Stomach smooth muscle (tissue), 2 donors: ENCODE results near the gene RFTN2.

Source experiments
- H3K27ac ChIP-seq: one replicate; pipeline ENCODE4 v1.7.0; 2013; ENCODE audit warnings: mild to moderate bottlenecking, low read length, inconsistent platforms
- H3K27me3 ChIP-seq, 2 donors: one replicate each; pipeline ENCODE4 v1.7.0; 2013; ENCODE audit warnings: low read length in 2 of 2; ENCODE audit not compliant: insufficient read depth in 2 of 2, control insufficient read depth in 1 of 2
- H3K36me3 ChIP-seq, 2 donors: one replicate each; pipeline ENCODE4 v1.7.0; 2013; ENCODE audit warnings: low read length in 2 of 2; ENCODE audit not compliant: control insufficient read depth in 2 of 2, insufficient read depth in 2 of 2
- H3K4me1 ChIP-seq: one replicate; pipeline ENCODE4 v1.7.0; 2013; ENCODE audit warnings: low read length; ENCODE audit not compliant: control insufficient read depth, insufficient read depth
- H3K4me3 ChIP-seq, 2 donors: one replicate each; pipeline ENCODE4 v1.7.0; 2013; ENCODE audit warnings: low read length in 2 of 2
- H3K9ac ChIP-seq, 2 donors: one replicate each; pipeline ENCODE4 v1.7.0; 2013; ENCODE audit warnings: low read length in 2 of 2, mild to moderate bottlenecking in 1 of 2
- H3K9me3 ChIP-seq, 2 donors: one replicate each; pipeline ENCODE4 v1.7.0; 2013; ENCODE audit warnings: low read length in 2 of 2; ENCODE audit not compliant: control insufficient read depth in 2 of 2
- donor health status: healthy.
- donor health status: Pancreatic carcinoma.

RFTN2 gene

DNA sequence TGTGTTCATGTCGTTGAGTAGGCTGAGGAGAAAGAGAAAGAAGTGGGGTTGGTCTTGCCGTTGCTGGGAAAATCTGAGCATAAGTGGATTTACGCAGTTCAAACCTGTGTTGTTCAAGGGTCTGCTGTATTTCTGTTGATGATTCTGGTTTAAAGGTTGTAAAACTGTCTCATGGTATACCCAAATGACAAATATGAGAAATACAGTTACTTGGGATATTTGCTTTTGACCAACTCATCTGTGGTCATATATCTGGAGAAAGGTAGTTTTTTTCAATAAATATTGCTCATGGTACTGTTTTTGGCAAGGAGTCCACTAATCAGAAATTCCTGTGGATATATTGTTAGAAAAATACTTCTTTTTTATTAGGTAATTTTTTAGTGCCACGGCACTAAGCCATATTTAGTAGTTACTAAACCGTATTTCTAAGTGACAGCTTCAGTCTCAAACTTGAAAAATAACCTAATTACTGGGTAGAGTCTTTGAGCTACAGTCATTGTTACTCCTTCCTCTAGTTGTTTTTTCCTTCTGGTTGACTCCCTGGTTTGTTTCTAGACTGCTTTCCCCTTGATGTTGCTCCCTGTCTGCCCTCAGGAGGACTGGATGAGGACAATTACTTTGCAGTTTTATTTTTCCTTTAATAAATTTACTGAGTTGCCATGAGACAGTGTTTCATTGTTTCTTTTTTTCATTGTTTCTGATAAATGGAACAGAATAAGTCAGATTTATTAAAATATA is 128.1 kb downstream of the RFTN2 start:
- H3K27ac ChIP-seq = no peak overlapping the region
- no peak overlapping the region for H3K9ac ChIP-seq
- H3K4me3 ChIP-seq = no peak overlapping the region
- no peaks in the 10 kb centered on the region for H3K9me3 ChIP-seq
- H3K36me3 ChIP-seq = peaks cover 14 to 37% of the 10 kb centered on the region in 2 donors
- H3K4me1 ChIP-seq = no peaks in the 10 kb centered on the region
- no peaks in the 10 kb centered on the region for H3K27me3 ChIP-seq

DNA sequence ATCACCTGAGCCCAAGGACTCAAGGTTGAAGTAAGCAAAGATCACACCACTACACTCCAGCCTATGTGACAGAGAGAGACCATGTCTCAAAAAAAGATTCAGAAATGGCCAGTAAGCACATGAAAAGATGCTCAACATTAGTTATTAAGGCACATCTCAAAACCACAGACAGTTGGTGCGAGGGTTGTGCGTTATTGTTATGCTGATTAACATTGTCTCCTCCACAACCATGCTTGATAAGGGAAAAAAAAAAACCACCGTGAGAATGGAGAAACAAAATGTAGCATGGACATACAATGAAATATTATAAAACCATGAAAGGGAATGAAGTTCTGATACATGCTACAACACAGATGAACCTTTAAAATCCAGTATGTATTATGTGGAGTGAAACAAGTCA is 132.2 kb downstream of the RFTN2 start:
- no peaks in the 10 kb centered on the region for H3K27me3 ChIP-seq
- H3K27ac ChIP-seq = no peak overlapping the region
- no peak overlapping the region for H3K9ac ChIP-seq
- H3K36me3 ChIP-seq = peaks cover 10 to 25% of the 10 kb centered on the region in 2 donors
- no peak overlapping the region for H3K4me3 ChIP-seq
- no peaks in the 10 kb centered on the region for H3K9me3 ChIP-seq
- no peaks in the 10 kb centered on the region for H3K4me1 ChIP-seq

GRCh38 chr2:197539734-197540133 is 135.7 kb downstream of the RFTN2 start:
- H3K36me3 ChIP-seq = peaks cover 14 to 23% of the 10 kb centered on the region in 2 donors
- H3K4me1 ChIP-seq = no peaks in the 10 kb centered on the region
- H3K27me3 ChIP-seq = no peaks in the 10 kb centered on the region
- no peaks in the 10 kb centered on the region for H3K9me3 ChIP-seq
- no peak overlapping the region for H3K4me3 ChIP-seq
- H3K9ac ChIP-seq = no peak overlapping the region
- no peak overlapping the region for H3K27ac ChIP-seq

DNA sequence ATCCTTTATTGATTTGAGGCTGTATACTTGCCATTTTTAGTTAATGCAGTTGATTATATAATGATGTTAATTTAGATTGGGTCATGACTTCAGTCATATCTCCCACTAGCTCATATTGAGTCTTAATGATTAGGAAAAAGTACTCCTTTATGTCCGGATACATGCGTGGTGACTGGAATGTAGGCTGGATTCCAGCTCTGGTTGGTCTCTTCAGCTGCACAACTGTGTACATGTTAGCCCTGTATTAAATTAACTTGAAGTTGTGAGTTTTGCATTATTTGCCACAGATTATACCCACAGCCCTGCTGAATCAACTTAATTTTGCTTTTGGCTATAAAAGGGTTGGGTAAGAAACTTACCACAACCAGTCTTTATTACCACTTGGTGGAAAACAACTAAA is 137.0 kb downstream of the RFTN2 start:
- Histone ChIP-seq H3K9me3 (no peaks in the 10 kb centered on the region), H3K27ac (no peak overlapping the region), H3K27me3 (no peaks in the 10 kb centered on the region), H3K36me3 (peaks cover 9 to 21% of the 10 kb centered on the region in 2 donors), H3K4me1 (no peaks in the 10 kb centered on the region), H3K9ac (no peak overlapping the region), H3K4me3 (no peak overlapping the region)
